H1 (cell line): ENCODE measurements around the gene TBC1D22A. TPM values are rescaled to one million over a fixed set of nuclear protein-coding genes. Genes with fewer than 3 reads are reported as not detected.

ENCODE experiments used
- CTCF ChIA-PET: fragments of 300-600 bp; sonication (Branson Sonifier 250); formaldehyde crosslinking; loops from one replicate; lab custom pipeline; 2021; ENCODE audit not compliant: partially characterized antibody; lab: Charles Lee
- POLR2A ChIA-PET: fragments of 300-600 bp; sonication (Branson Sonifier 250); formaldehyde crosslinking; loops from one replicate; lab custom pipeline; 2021; ENCODE audit warnings: inconsistent platforms; ENCODE audit not compliant: partially characterized antibody; lab: Charles Lee
- DNase-seq, 2 experiments: peaks; one replicate each; pipeline versions ENCODE4 v3.0.0 to v3.0.0-alpha.2; 2010 to 2022; ENCODE audit warnings: low spot score in 2 of 2, low read depth in 1 of 2, mixed read lengths in 1 of 2
- FAIRE-seq: peaks from 2 replicates; lab custom pipeline; 2011; peaks lifted over from hg19 to GRCh38; lab: Jason Lieb, UNC
- H2AFZ ChIP-seq: 2 replicates; pipeline ENCODE4 v1.8.1; 2012; ENCODE audit warnings: low read length, inconsistent platforms
- H2AK5ac ChIP-seq: 2 replicates; pipeline ENCODE4 v1.6.1; 2013; ENCODE audit warnings: low read depth, low read length
- H2BK120ac ChIP-seq: replicated peaks from 2 replicates; pipeline ENCODE3; 2013; ENCODE audit warnings: low read depth, low read length, inconsistent platforms
- H2BK12ac ChIP-seq: 2 replicates; pipeline ENCODE4 v1.6.1; 2013; ENCODE audit warnings: low read depth, low read length
- H2BK15ac ChIP-seq: 2 replicates; pipeline ENCODE4 v1.6.1; 2013; ENCODE audit warnings: low read length
- H2BK20ac ChIP-seq: 2 replicates; pipeline ENCODE4 v1.6.1; 2013; ENCODE audit warnings: low read length
- H2BK5ac ChIP-seq: 2 replicates; pipeline ENCODE4 v1.6.1; 2013; ENCODE audit warnings: low read depth, low read length
- H3K14ac ChIP-seq: 2 replicates; pipeline ENCODE4 v1.6.1; 2013; ENCODE audit warnings: inconsistent platforms; ENCODE audit not compliant: insufficient read length
- H3K18ac ChIP-seq: 2 replicates; pipeline ENCODE4 v1.6.1; 2013; ENCODE audit warnings: low read length; ENCODE audit errors: extremely low read depth
- H3K23ac ChIP-seq: 2 replicates; pipeline ENCODE4 v1.6.1; 2013; ENCODE audit warnings: inconsistent platforms; ENCODE audit not compliant: insufficient read length
- H3K23me2 ChIP-seq: 2 replicates; pipeline ENCODE4 v1.6.1; 2013; ENCODE audit warnings: low read depth, low read length
- H3K27ac ChIP-seq: 2 replicates; pipeline ENCODE4 v1.6.1; 2011; ENCODE audit warnings: low read depth, low read length, inconsistent platforms
- H3K27me3 ChIP-seq, 4 experiments: replicated peaks in 1 of 4; 1 replicate in 1 of 4; 2 replicates in 3 of 4; pipeline versions ENCODE4 v1.6.1 to v1.8.1; 2011 to 2013; ENCODE audit warnings: low read length in 3 of 4, mild to moderate bottlenecking in 3 of 4, inconsistent platforms in 2 of 4, mixed read lengths in 2 of 4, moderate library complexity in 1 of 4; ENCODE audit not compliant: control insufficient read depth in 3 of 4, insufficient read depth in 3 of 4; ENCODE audit errors: extremely low read depth in 1 of 4
- H3K36me3 ChIP-seq, 4 experiments: 2 replicates each; pipeline versions ENCODE4 v1.6.1 to v1.8.1; 2011 to 2013; ENCODE audit warnings: mild to moderate bottlenecking in 4 of 4, low read length in 3 of 4, moderate library complexity in 2 of 4, control low read depth in 1 of 4, inconsistent platforms in 1 of 4; ENCODE audit not compliant: insufficient read depth in 4 of 4, control insufficient read depth in 2 of 4
- H3K4ac ChIP-seq: replicated peaks from 2 replicates; pipeline ENCODE3; 2013; ENCODE audit warnings: low read length, low read depth, mixed read lengths, inconsistent platforms; ENCODE audit not compliant: insufficient read length
- H3K4me1 ChIP-seq, 4 experiments: replicated peaks in 1 of 4; 1 replicate in 1 of 4; 2 replicates in 3 of 4; pipeline versions ENCODE4 v1.6.1 to v1.8.1; 2011 to 2013; ENCODE audit warnings: low read length in 3 of 4, inconsistent platforms in 2 of 4, mixed read lengths in 1 of 4; ENCODE audit not compliant: insufficient read depth in 4 of 4, control insufficient read depth in 3 of 4
- H3K4me2 ChIP-seq, 2 experiments: 2 replicates each; pipeline versions ENCODE4 v1.6.1 to v1.8.1; 2011 to 2013; ENCODE audit warnings: low read depth in 2 of 2, low read length in 2 of 2, control low read depth in 1 of 2, inconsistent platforms in 1 of 2, mild to moderate bottlenecking in 1 of 2; ENCODE audit not compliant: insufficient read depth in 1 of 2
- H3K4me3 ChIP-seq, 4 experiments: fragments of 200-600, 300-600 bp in 1 of 4; sonication (generic), shearing (Covaris generic), sonication (Bioruptor Twin) in 1 of 4; 2 replicates each; pipeline versions ENCODE4 v1.5.1 to v1.8.1; 2011 to 2016; ENCODE audit warnings: low read length in 4 of 4, low read depth in 3 of 4, control low read depth in 2 of 4, inconsistent platforms in 2 of 4, mild to moderate bottlenecking in 2 of 4, mixed read lengths in 1 of 4, moderate library complexity in 1 of 4; ENCODE audit not compliant: insufficient read depth in 2 of 4; ENCODE audit errors: extremely low read depth in 1 of 4
- H3K56ac ChIP-seq: replicated peaks from 2 replicates; pipeline ENCODE3; 2013; ENCODE audit warnings: low read depth, mild to moderate bottlenecking, mixed read lengths, low read length, inconsistent platforms; ENCODE audit not compliant: insufficient read length
- H3K79me1 ChIP-seq: 2 replicates; pipeline ENCODE4 v1.6.1; 2013; ENCODE audit warnings: low read depth, low read length, control low read depth
- H3K79me2 ChIP-seq, 2 experiments: 2 replicates each; pipeline versions ENCODE4 v1.6.1 to v1.8.1; 2012 to 2013; ENCODE audit warnings: low read length in 2 of 2, mild to moderate bottlenecking in 2 of 2, inconsistent platforms in 1 of 2; ENCODE audit not compliant: insufficient read depth in 2 of 2, control insufficient read depth in 1 of 2
- H3K9ac ChIP-seq, 4 experiments: replicated peaks in 1 of 4; 1 replicate in 1 of 4; 2 replicates in 3 of 4; pipeline versions ENCODE4 v1.6.1 to v1.8.1; 2011 to 2013; ENCODE audit warnings: low read depth in 3 of 4, low read length in 3 of 4, control low read depth in 2 of 4, mild to moderate bottlenecking in 2 of 4, moderate library complexity in 2 of 4, inconsistent platforms in 1 of 4; ENCODE audit errors: extremely low read depth in 1 of 4
- H3K9me3 ChIP-seq, 2 experiments: 2 replicates each; pipeline versions ENCODE4 v1.6.1 to v1.8.1; 2012 to 2013; ENCODE audit warnings: mild to moderate bottlenecking in 2 of 2, moderate library complexity in 2 of 2, control low read depth in 1 of 2, inconsistent platforms in 1 of 2, low read depth in 1 of 2, low read length in 1 of 2, mixed read lengths in 1 of 2; ENCODE audit not compliant: insufficient read depth in 2 of 2
- H4K20me1 ChIP-seq, 2 experiments: replicated peaks in 1 of 2; 2 replicates each; pipeline versions ENCODE3 to v1.8.1; 2011 to 2013; ENCODE audit warnings: inconsistent platforms in 2 of 2, low read length in 2 of 2, mild to moderate bottlenecking in 1 of 2; ENCODE audit not compliant: insufficient read depth in 2 of 2, control insufficient read depth in 1 of 2
- H4K5ac ChIP-seq: 2 replicates; pipeline ENCODE4 v1.6.1; 2013; ENCODE audit warnings: low read length, low read depth, mixed read lengths, inconsistent platforms; ENCODE audit not compliant: insufficient read length
- H4K8ac ChIP-seq: 2 replicates; pipeline ENCODE4 v1.8.0; 2013; ENCODE audit warnings: mild to moderate bottlenecking, moderate library complexity, low read length, inconsistent platforms; ENCODE audit not compliant: insufficient read depth; ENCODE audit errors: extremely low read depth
- H4K91ac ChIP-seq: replicated peaks from 2 replicates; pipeline ENCODE3; 2013; ENCODE audit warnings: low read length, mixed read lengths, inconsistent platforms; ENCODE audit not compliant: insufficient read length
- ATF3 ChIP-seq: IDR thresholded peaks from 2 replicates; pipeline ENCODE4 v1.6.1; 2011; ENCODE audit warnings: low read depth, mild to moderate bottlenecking, low read length; ENCODE audit not compliant: insufficient read depth
- CEBPB ChIP-seq: IDR thresholded peaks from 2 replicates; pipeline ENCODE4 v1.6.1; 2012; ENCODE audit warnings: low read depth, low read length
- GTF2F1 ChIP-seq: IDR thresholded peaks from 2 replicates; pipeline ENCODE4 v1.6.1; 2012; ENCODE audit warnings: low read depth, low read length, improper control_type of control experiment, borderline replicate concordance
- KDM4A ChIP-seq: IDR thresholded peaks from one replicate; pipeline ENCODE4 v1.7.1; 2012; ENCODE audit warnings: low read depth, mild to moderate bottlenecking, moderate library complexity, low read length, inconsistent platforms; ENCODE audit not compliant: severe bottlenecking
- NRF1 ChIP-seq: IDR thresholded peaks from 2 replicates; pipeline ENCODE4 v1.6.1; 2011; ENCODE audit warnings: mild to moderate bottlenecking, low read depth, low read length, improper control_type of control experiment
- RAD21 ChIP-seq, 2 experiments: IDR thresholded peaks in 1 of 2; conservative IDR thresholded peaks in 1 of 2; 2 replicates each; pipeline ENCODE4 v1.6.1; 2011; ENCODE audit warnings: low read depth in 2 of 2, low read length in 2 of 2, improper control_type of control experiment in 1 of 2, inconsistent platforms in 1 of 2, mild to moderate bottlenecking in 1 of 2, moderate library complexity in 1 of 2
- RNF2 ChIP-seq: fragments of 200-900, 300-1000 bp; sonication (generic); IDR thresholded peaks from 2 replicates; pipeline ENCODE4 v1.7.1; 2016; ENCODE audit warnings: borderline replicate concordance, low read depth, mild to moderate bottlenecking, antibody characterized with exemption, low read length; ENCODE audit not compliant: poor library complexity, severe bottlenecking; ENCODE audit errors: missing control alignments
- SIN3A ChIP-seq, 2 experiments: IDR thresholded peaks in 1 of 2; conservative IDR thresholded peaks in 1 of 2; 2 replicates each; pipeline ENCODE4 v1.6.1; 2011 to 2012; ENCODE audit warnings: low read length in 2 of 2, improper control_type of control experiment in 1 of 2, low read depth in 1 of 2, mild to moderate bottlenecking in 1 of 2
- SP1 ChIP-seq: IDR thresholded peaks from 2 replicates; pipeline ENCODE4 v1.6.1; 2011; ENCODE audit warnings: low read depth, low read length
- SP2 ChIP-seq: IDR thresholded peaks from 2 replicates; pipeline ENCODE4 v1.6.1; 2012; ENCODE audit warnings: mild to moderate bottlenecking, low read length, inconsistent platforms
- WGBS, 2 experiments: shearing (Covaris generic) in 1 of 2; methylation state at CpG; one replicate each; pipeline versions ENCODE4 v1.1.6 to v1.1.7; 2013 to 2015; ENCODE audit warnings: low lambda C conversion rate in 2 of 2, mixed read lengths in 2 of 2, inconsistent platforms in 1 of 2, low coverage in 1 of 2, missing lambda C conversion rate in 1 of 2; ENCODE audit not compliant: insufficient replicate concordance in 2 of 2, insufficient coverage in 1 of 2, insufficient read length in 1 of 2; ENCODE audit errors: extremely low coverage in 1 of 2, missing lambda C conversion rate in 1 of 2; 5-methylcytosine and 5-hydroxymethylcytosine counted together
- polyA plus RNA-seq, 7 experiments: library from polyadenylated mRNA; depleted of rRNA in 3 of 7; stranded (reverse) in 5 of 7; unstranded in 2 of 7; fragments of >200 nt in 5 of 7; fragments of 200-250 nt in 2 of 7; gene quantifications; 1 replicate in 5 of 7; 2 replicates in 1 of 7; 4 replicates in 1 of 7; pipeline versions ENCODE4 v1.2.1 to v1.2.3, GENCODE V29; 2011 to 2013; ENCODE audit warnings: missing spikeins in 2 of 7, mixed read lengths in 2 of 7
- total RNA-seq: library from RNA; stranded (reverse); fragmentation: NEBNext Ultra II Directional; extraction: Animal tissue kit (Norgen Biotek cat#: 25700); gene quantifications from 2 replicates; pipeline ENCODE4 v1.2.1, GENCODE V29; 2021

The TBC1D22A gene
- total and polyA plus RNA-seq, 2 of the 8 experiments (the other 6 are each of a cell fraction or from before 2014, with no cell fraction given) = 11.9 to 18.4 TPM

DNA sequence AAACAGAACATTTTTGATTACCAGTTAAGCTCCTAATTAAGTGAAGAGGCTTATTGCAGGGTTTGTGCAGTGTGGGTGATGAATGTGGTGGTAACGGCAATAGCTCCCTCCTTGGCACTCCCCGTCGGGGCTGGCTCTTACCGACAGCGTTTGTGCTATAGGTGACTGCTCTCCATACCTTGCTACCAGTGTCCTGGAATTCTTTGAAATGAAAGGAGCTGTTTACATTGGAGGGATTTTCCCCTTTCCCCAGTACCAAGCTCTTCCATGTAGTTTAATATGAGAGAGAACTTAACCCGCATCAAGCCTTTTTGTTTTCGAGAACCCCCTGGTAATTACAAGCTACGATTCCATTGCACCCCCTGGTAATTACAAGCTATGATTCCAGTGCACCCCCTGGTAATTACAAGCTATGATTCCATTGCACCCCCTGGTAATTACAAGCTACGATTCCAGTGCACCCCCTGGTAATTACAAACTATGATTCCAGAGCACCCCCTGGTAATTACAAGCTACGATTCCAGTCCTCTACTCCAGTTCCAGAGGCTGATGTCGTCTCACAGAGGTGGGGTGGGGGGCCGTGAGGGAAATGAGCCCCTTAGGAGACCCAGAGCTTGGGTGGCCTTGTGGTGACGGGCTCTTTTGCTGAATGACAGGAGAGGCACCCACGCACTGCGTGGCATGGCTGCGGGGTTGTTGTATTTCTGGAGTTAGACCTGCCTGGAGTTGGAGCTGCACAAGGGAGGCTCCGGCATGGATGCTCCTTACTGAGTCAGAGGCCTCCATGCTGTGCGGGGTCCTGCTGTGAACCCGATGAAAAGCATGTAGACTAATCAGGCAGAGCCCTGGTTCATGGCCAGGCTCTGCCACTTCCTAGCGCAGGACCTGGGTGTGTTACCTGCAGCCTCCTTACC lies 205.3 kb downstream of the TBC1D22A start:
- Histone ChIP-seq H3K18ac (no peak overlapping the region), H3K23ac (no peak overlapping the region), H4K5ac (no peak overlapping the region), H3K36me3 (no peaks in the 10 kb centered on the region), H3K9ac (no peak overlapping the region), H2AK5ac (no peak overlapping the region), H3K27me3 (no peaks in the 10 kb centered on the region), H4K91ac (no peak overlapping the region), H3K79me1 (peaks cover 2% of the 10 kb centered on the region; the same call in 1 of the 2 replicates), H4K20me1 (peaks cover 0 to 2% of the 10 kb centered on the region in 2 experiments), H2BK5ac (no peak overlapping the region), H2BK120ac (no peak overlapping the region), H3K23me2 (no peaks in the 10 kb centered on the region), H3K4me3 (no peak overlapping the region), H2BK12ac (no peak overlapping the region), H3K27ac (no peak overlapping the region), H2AFZ (no peak overlapping the region), H3K4me1 (peaks cover 0 to 6% (median 2%) of the 10 kb centered on the region in 4 experiments; a peak in 5 of 7 replicates), H3K4ac (no peak overlapping the region), H3K56ac (no peak overlapping the region), H3K79me2 (no peaks in the 10 kb centered on the region), H2BK20ac (no peak overlapping the region), H4K8ac (no peak overlapping the region), H3K9me3 (no peaks in the 10 kb centered on the region), H2BK15ac (no peak overlapping the region), H3K4me2 (no peak overlapping the region), H3K14ac (no peak overlapping the region)
- POLR2A ChIA-PET = interaction anchor here (0.7 kb wide), 1 partner anchor 61 kb away, joined by 3 read pairs; no protein-coding TSS in a partner anchor
- CTCF ChIA-PET = interaction anchor here (0.7 to 2.6 kb wide), 6 partner anchors 13 to 1904 kb away, joined by 3 to 13 read pairs (median 4); no protein-coding TSS in a partner anchor
- DNase-seq (no peak), FAIRE-seq (no peak)
- 87% methylated on average over 20 of the region's 20 CpGs; no CpG with 5 or more reads in 1 of the 2 experiments for WGBS, 2 experiments
- TF ChIP-seq SIN3A (conservative IDR thresholded peaks at IDR 0.05 in 1 of 2, IDR thresholded peaks at IDR 0.05 in 1 of 2; ENCODE audit: low read depth in 1 of 2, low read length in 2 of 2) (no peak), SP1 (no peak), RNF2 (no peak), NRF1 (no peak), KDM4A (no peak), GTF2F1 (no peak), SP2 (no peak), RAD21 (IDR thresholded peaks at IDR 0.05 in 1 of 2, conservative IDR thresholded peaks at IDR 0.05 in 1 of 2; ENCODE audit: low read depth in 2 of 2, low read length in 2 of 2) (no peak), ATF3 (no peak), CEBPB (no peak)
